Large intestine (tissue), 3 donors: ENCODE data around the gene XIST. TPM values are rescaled to one million over a fixed set of nuclear protein-coding genes. Genes with fewer than 3 reads are reported as not detected.
"Not testable (repeated sequence)": the region's sequence is repeated elsewhere in the genome, so short reads cannot be mapped to it uniquely, and the experiment has no call there.

Experiments
- DNase-seq, 2 donors: peaks; one replicate each; pipeline versions ENCODE4 v3.0.0 to v3.0.0-alpha.2; 2013
- H3K27ac ChIP-seq: one replicate; pipeline ENCODE4 v1.5.1; 2013; ENCODE audit warnings: low read length
- H3K27me3 ChIP-seq: 2 replicates; pipeline ENCODE4 v1.6.1; 2013; ENCODE audit warnings: low read length; ENCODE audit not compliant: control insufficient read depth, insufficient read depth
- H3K36me3 ChIP-seq: 2 replicates; pipeline ENCODE4 v1.6.1; 2013; ENCODE audit warnings: low read length; ENCODE audit not compliant: control insufficient read depth, insufficient read depth
- H3K4me1 ChIP-seq: one replicate; pipeline ENCODE4 v1.6.1; 2013; ENCODE audit warnings: low read length; ENCODE audit not compliant: control insufficient read depth, insufficient read depth
- H3K4me3 ChIP-seq: one replicate; pipeline ENCODE4 v1.5.1; 2013; ENCODE audit warnings: low read length
- H3K9me3 ChIP-seq: one replicate; pipeline ENCODE4 v1.6.1; 2013; ENCODE audit warnings: mild to moderate bottlenecking, low read depth, low read length, moderate library complexity; ENCODE audit not compliant: control insufficient read depth
- WGBS: methylation state at CpG from one replicate; pipeline ENCODE4 v1.1.5; 2013; ENCODE audit warnings: low lambda C conversion rate; ENCODE audit not compliant: insufficient coverage; 5-methylcytosine and 5-hydroxymethylcytosine counted together
- polyA plus RNA-seq: library from polyadenylated mRNA; unstranded; fragments of 120-200 nt; gene quantifications from one replicate; pipeline ENCODE4 v1.2.1, GENCODE V29; 2013

Gene XIST
- polyA plus RNA-seq, 1 donor: 0.42 TPM

DNA sequence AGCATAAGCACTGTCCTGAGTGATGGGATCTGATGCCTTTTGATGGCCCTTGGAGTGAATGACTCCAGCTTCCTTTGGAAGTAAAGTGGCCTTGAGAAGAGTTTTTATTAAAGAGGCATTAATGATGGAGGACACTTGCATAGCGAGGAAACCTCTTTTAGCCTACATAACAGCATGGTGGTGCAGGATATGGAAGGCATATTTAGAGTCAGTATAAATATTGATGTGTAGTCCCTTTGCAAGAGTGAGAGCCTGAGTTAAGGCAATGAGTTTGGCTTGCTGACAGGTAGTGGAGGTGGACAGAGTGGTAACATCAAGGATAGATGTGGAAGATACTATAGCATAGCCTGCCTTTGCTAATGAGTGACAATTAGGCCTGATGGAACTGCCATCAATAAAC, 48.4 kb downstream of the XIST start:
- not testable (repeated sequence) for DNase-seq, H3K4me1 ChIP-seq, H3K27me3 ChIP-seq, H3K9me3 ChIP-seq, H3K4me3 ChIP-seq, H3K27ac ChIP-seq, H3K36me3 ChIP-seq
- WGBS: no CpG with 5 or more reads among the region's 1 CpG

- no peaks in the 10 kb centered on the region for H3K36me3 ChIP-seq
- no peak overlapping the region for H3K4me3 ChIP-seq
- no peaks in the 10 kb centered on the region for H3K27me3 ChIP-seq
- H3K4me1 ChIP-seq: no peaks in the 10 kb centered on the region
- no peak for DNase-seq
- no peaks in the 10 kb centered on the region for H3K9me3 ChIP-seq
- WGBS: no CpG with 5 or more reads among the region's 3 CpGs
- H3K27ac ChIP-seq: no peak overlapping the region
Observed at GRCh38 chrX:73799888-73800287, 52.6 kb downstream of the XIST start.

- not testable (repeated sequence) for DNase-seq, H3K4me3 ChIP-seq, H3K36me3 ChIP-seq, H3K27me3 ChIP-seq, H3K9me3 ChIP-seq, H3K27ac ChIP-seq, H3K4me1 ChIP-seq
- no CpG with 5 or more reads among the region's 8 CpGs for WGBS
Observed at GRCh38 chrX:73792511-73792910, 60.0 kb downstream of the XIST start.

DNA sequence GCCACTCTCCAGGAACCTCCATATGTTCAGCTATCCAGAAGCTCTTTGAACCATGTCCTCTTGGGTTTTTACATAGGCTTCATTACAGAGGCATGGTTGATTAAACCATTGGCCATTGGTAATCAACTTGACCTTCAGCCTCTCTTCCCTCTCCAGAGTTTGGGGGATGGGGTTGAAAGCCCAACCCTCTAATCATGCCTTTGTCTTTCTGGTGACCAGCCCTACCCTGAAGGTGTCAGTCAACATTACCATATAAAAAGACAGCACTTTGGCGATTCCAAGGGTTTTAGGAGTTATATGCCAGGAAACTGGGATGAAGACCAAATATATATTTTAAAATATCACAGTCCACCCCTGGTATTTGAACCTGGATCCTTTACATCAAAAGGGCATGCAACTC, 67.0 kb downstream of the XIST start:
- no peaks in the 10 kb centered on the region for H3K4me1 ChIP-seq
- no peaks in the 10 kb centered on the region for H3K9me3 ChIP-seq
- WGBS: no CpG with 5 or more reads among the region's 1 CpG
- no peaks in the 10 kb centered on the region for H3K27me3 ChIP-seq
- H3K4me3 ChIP-seq: no peak overlapping the region
- H3K36me3 ChIP-seq: no peaks in the 10 kb centered on the region
- H3K27ac ChIP-seq: no peak overlapping the region
- no peak for DNase-seq
